ENCODE data around the gene NXPH3. TPM values are rescaled to one million over a fixed set of nuclear protein-coding genes. Genes with fewer than 3 reads are reported as not detected.

The NXPH3 gene
- total and polyA plus RNA-seq, 2 donors (not counting 3 experiments of a cell fraction or from before 2014, with no cell fraction given) = 1.7 to 2.0 TPM

DNA sequence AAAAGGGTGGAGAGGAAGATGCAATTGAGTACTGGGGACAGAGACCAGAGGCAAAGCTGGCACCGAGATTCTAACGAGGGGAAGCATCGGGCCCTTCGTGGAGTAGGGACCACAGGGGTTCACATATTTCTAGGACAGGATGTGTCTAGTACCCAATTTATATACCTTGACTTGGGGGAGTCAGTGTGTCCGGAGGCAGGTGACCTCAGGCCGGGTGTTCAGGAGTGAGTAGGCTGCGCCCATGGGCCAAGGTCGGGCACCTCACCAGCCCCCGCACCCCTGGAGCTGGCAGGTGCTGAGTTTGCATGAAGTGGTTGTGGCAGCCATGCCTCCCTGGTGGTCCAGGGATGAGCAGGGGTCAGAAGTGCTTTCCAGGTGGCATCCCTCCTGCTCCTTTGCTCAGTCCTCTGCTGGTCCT, 8.6 kb upstream of the NXPH3 start:
- FAIRE-seq = no peak
- no peak for DNase-seq (ENCODE audit: low read depth, low spot score)
- Histone ChIP-seq H3K4me2 (ENCODE audit: insufficient read depth, low read length) (no peak overlapping the region), H3K9ac (replicated peaks; ENCODE audit: extremely low read depth, insufficient read depth, low read length) (no peak overlapping the region), H3K9me1 (replicated peaks; ENCODE audit: control insufficient read depth, extremely low read depth, insufficient read depth, low read length) (no peaks in the 10 kb centered on the region), H2AFZ (ENCODE audit: low read depth, low read length) (no peak overlapping the region), H4K20me1 (replicated peaks; ENCODE audit: control insufficient read depth, extremely low read depth, insufficient read depth, low read length) (no peaks in the 10 kb centered on the region), H3K9me3 (replicated peaks; ENCODE audit: control insufficient read depth, insufficient read depth, low read length) (no peaks in the 10 kb centered on the region), H3K79me2 (ENCODE audit: control insufficient read depth, insufficient read depth, low read length) (no peaks in the 10 kb centered on the region), H3K27me3 (ENCODE audit: control insufficient read depth in 2 of 2, insufficient read depth in 2 of 2, low read length in 2 of 2) (peaks cover 6 to 10% of the 10 kb centered on the region in 2 experiments), H3K4me3 (replicated peaks in 1 of 3; ENCODE audit: insufficient read depth in 1 of 3, low read depth in 1 of 3, low read length in 3 of 3) (no peak overlapping the region), H3K36me3 (ENCODE audit: control insufficient read depth in 2 of 2, extremely low read depth in 1 of 2, insufficient read depth in 2 of 2, low read length in 2 of 2) (no peaks in the 10 kb centered on the region), H3K27ac (ENCODE audit: insufficient read depth, low read depth, low read length) (no peak overlapping the region), H3K4me1 (ENCODE audit: control insufficient read depth, extremely low read depth, insufficient read depth, low read length) (peaks cover 5% of the 10 kb centered on the region)
- ChIA-PET POLR2A (interaction anchor here (0.5 kb wide), 1 partner anchor 197 kb away, joined by 10 read pairs; the partner anchor contains the start of gene FAM117A), CTCF (interaction anchor here (0.6 to 14.0 kb wide), 40 partner anchors 9 to 459 kb away, joined by 3 to 786 read pairs (median 4); partner anchors contain the start of genes FAM117A, KAT7, NXPH3 and PHB1)
- BruUV-seq (replicated peaks) = no TSS peak
- no peak for TF ChIP-seq JUN (IDR thresholded peaks at IDR 0.05; ENCODE audit: borderline replicate concordance, insufficient read depth, insufficient read length, low read depth)
- TF ChIP-seq, protein P1, sequence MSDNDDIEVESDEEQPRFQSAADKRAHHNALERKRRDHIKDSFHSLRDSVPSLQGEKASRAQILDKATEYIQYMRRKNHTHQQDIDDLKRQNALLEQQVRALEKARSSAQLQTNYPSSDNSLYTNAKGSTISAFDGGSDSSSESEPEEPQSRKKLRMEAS (IDR thresholded peaks at IDR 0.05; ENCODE audit: insufficient read depth, insufficient read length) = no peak
- TF ChIP-seq, protein P2, sequence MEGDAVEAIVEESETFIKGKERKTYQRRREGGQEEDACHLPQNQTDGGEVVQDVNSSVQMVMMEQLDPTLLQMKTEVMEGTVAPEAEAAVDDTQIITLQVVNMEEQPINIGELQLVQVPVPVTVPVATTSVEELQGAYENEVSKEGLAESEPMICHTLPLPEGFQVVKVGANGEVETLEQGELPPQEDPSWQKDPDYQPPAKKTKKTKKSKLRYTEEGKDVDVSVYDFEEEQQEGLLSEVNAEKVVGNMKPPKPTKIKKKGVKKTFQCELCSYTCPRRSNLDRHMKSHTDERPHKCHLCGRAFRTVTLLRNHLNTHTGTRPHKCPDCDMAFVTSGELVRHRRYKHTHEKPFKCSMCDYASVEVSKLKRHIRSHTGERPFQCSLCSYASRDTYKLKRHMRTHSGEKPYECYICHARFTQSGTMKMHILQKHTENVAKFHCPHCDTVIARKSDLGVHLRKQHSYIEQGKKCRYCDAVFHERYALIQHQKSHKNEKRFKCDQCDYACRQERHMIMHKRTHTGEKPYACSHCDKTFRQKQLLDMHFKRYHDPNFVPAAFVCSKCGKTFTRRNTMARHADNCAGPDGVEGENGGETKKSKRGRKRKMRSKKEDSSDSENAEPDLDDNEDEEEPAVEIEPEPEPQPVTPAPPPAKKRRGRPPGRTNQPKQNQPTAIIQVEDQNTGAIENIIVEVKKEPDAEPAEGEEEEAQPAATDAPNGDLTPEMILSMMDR (IDR thresholded peaks at IDR 0.05; ENCODE audit: extremely low read depth in 1 of 2, insufficient read depth in 1 of 2, low read depth in 1 of 2, low read length in 2 of 2) = no peak
- TF ChIP-seq POLR2AphosphoS5 (IDR thresholded peaks at IDR 0.05; ENCODE audit: insufficient read depth, low read depth, low read length) = no peak
- no peak for TF ChIP-seq EZH2 (IDR thresholded peaks at IDR 0.05; ENCODE audit: borderline replicate concordance, low read depth, low read length, severe bottlenecking)
- TF ChIP-seq FOS (IDR thresholded peaks at IDR 0.05; ENCODE audit: borderline replicate concordance, insufficient read depth, low read length) = no peak
- no peak for TF ChIP-seq GATA2 (IDR thresholded peaks at IDR 0.05; ENCODE audit: insufficient read depth, insufficient read length, low read depth, low read length)
- TF ChIP-seq MYC (IDR thresholded peaks at IDR 0.05; ENCODE audit: low read depth, low read length) = no peak
- no peak for TF ChIP-seq POLR2A (IDR thresholded peaks at IDR 0.05; ENCODE audit: low read depth, low read length)
- intact Hi-C loops (cut with micrococcal nuclease) = no loop called here
- dilution Hi-C loops (cut with MboI; ENCODE audit: extremely low pct_ligation_motif_present, low sequenced_read_pairs) = no loop called here

All from endothelial cell of umbilical vein (primary cell).